Measurements from ENCODE around the gene RFX5. TPM values are rescaled to one million over a fixed set of nuclear protein-coding genes. Genes with fewer than 3 reads are reported as not detected.

Gene RFX5
- total and polyA plus RNA-seq, 2 donors (not counting 1 experiment from before 2014, with no cell fraction given): 181 to 207 TPM

DNA sequence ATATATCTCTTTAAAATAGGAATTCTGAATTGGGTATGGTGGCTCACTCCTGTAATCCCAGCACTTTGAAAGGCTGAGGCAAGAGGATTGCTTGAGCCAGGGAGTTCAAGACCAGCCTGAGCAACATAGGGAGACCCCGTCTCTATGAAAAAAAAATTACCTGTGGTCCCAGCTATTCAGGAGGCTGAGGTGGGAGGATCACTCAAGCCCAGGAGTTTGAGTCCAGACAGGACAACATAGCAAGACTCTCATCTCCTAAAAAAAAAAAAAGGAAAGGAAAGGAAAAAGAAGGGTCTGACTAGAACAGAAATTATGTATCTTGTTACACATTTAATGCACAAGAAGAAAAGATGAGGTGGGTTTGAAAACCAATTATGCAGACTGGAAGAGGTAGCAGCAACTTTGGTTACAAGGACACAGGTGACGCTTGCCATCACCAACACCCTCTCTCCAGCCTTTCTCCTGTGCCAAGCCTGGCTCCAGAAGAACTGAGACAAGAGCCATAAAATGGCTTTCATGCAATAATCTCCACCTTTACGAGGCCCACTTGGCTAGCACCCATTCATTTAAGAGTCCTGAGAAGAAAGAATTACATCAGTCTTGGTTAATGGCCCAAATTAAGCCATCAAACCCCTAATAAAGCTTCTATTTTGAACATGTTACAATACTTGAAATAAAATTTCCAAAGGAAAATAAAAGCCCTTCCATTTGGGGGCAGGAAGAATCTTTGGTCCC lies 30.3 kb upstream of the RFX5 start:
- Histone ChIP-seq H3K4me2 (replicated peaks; ENCODE audit: low read depth, low read length, poor library complexity, severe bottlenecking) (no peak overlapping the region), H3K4me3 (ENCODE audit: control extremely low read depth in 1 of 5, extremely low read depth in 1 of 5, insufficient read depth in 1 of 5, low read depth in 2 of 5, low read length in 4 of 5) (no peak overlapping the region), H3K36me3 (replicated peaks in 1 of 2; ENCODE audit: control extremely low read depth in 1 of 2, control insufficient read depth in 1 of 2, extremely low read depth in 1 of 2, insufficient read depth in 2 of 2, low read length in 1 of 2) (no peaks in the 10 kb centered on the region), H3K4me1 (ENCODE audit: control insufficient read depth in 2 of 2, insufficient read depth in 2 of 2, low read length in 2 of 2) (no peaks in the 10 kb centered on the region), H3K9me3 (ENCODE audit: control extremely low read depth in 1 of 3, control insufficient read depth in 2 of 3, insufficient read depth in 1 of 3, low read length in 2 of 3) (no peaks in the 10 kb centered on the region), H3K27me3 (replicated peaks in 1 of 4; ENCODE audit: control extremely low read depth in 1 of 4, control insufficient read depth in 3 of 4, insufficient read depth in 4 of 4, low read length in 3 of 4) (no peaks in the 10 kb centered on the region), H4K20me1 (ENCODE audit: control insufficient read depth, insufficient read depth, low read length, poor library complexity, severe bottlenecking) (no peaks in the 10 kb centered on the region), H2AFZ (ENCODE audit: insufficient read depth, low read depth, low read length, poor library complexity, severe bottlenecking) (no peak overlapping the region), H3K9ac (ENCODE audit: low read length) (no peak overlapping the region), H3K79me2 (ENCODE audit: control insufficient read depth, insufficient read depth, low read length) (no peaks in the 10 kb centered on the region), H3K27ac (ENCODE audit: low read length in 2 of 2) (no peak overlapping the region)
- DNase-seq (no peak), ATAC-seq (ENCODE audit: low read depth) (no peak)
- peaks cover 3% of the 10 kb centered on the region for H3K27me3 Mint-ChIP-seq
- TF ChIP-seq, protein P1, sequence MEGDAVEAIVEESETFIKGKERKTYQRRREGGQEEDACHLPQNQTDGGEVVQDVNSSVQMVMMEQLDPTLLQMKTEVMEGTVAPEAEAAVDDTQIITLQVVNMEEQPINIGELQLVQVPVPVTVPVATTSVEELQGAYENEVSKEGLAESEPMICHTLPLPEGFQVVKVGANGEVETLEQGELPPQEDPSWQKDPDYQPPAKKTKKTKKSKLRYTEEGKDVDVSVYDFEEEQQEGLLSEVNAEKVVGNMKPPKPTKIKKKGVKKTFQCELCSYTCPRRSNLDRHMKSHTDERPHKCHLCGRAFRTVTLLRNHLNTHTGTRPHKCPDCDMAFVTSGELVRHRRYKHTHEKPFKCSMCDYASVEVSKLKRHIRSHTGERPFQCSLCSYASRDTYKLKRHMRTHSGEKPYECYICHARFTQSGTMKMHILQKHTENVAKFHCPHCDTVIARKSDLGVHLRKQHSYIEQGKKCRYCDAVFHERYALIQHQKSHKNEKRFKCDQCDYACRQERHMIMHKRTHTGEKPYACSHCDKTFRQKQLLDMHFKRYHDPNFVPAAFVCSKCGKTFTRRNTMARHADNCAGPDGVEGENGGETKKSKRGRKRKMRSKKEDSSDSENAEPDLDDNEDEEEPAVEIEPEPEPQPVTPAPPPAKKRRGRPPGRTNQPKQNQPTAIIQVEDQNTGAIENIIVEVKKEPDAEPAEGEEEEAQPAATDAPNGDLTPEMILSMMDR (IDR thresholded peaks at IDR 0.05): no peak
- no peak for TF ChIP-seq EZH2 (IDR thresholded peaks at IDR 0.05; ENCODE audit: borderline replicate concordance, insufficient read depth, low read depth, low read length, poor library complexity, severe bottlenecking)
- intact Hi-C loops (cut with micrococcal nuclease): no loop called here
- ChIA-PET CTCF (no interaction called here), POLR2A (no interaction called here)
- no peaks in the 10 kb centered on the region for H3K4me1 Mint-ChIP-seq
- H3K4me3 Mint-ChIP-seq: no peak overlapping the region
- no peak overlapping the region for H3K27ac Mint-ChIP-seq
- no peaks in the 10 kb centered on the region for H3K9me3 Mint-ChIP-seq (ENCODE audit: insufficient read depth)
- WGBS (ENCODE audit: insufficient coverage): 100% methylated on average over 2 of the region's 3 CpGs

- Mint-ChIP-seq H3K27me3 (peaks cover 3% of the 10 kb centered on the region), H3K9me3 (ENCODE audit: insufficient read depth) (no peaks in the 10 kb centered on the region), H3K4me1 (no peaks in the 10 kb centered on the region), H3K4me3 (no peak overlapping the region), H3K27ac (no peak overlapping the region)
- Histone ChIP-seq H3K36me3 (replicated peaks in 1 of 2; ENCODE audit: control extremely low read depth in 1 of 2, control insufficient read depth in 1 of 2, extremely low read depth in 1 of 2, insufficient read depth in 2 of 2, low read length in 1 of 2) (no peaks in the 10 kb centered on the region), H3K4me3 (ENCODE audit: control extremely low read depth in 1 of 5, extremely low read depth in 1 of 5, insufficient read depth in 1 of 5, low read depth in 2 of 5, low read length in 4 of 5) (no peak overlapping the region), H3K27me3 (replicated peaks in 1 of 4; ENCODE audit: control extremely low read depth in 1 of 4, control insufficient read depth in 3 of 4, insufficient read depth in 4 of 4, low read length in 3 of 4) (no peaks in the 10 kb centered on the region), H4K20me1 (ENCODE audit: control insufficient read depth, insufficient read depth, low read length, poor library complexity, severe bottlenecking) (no peaks in the 10 kb centered on the region), H3K79me2 (ENCODE audit: control insufficient read depth, insufficient read depth, low read length) (no peaks in the 10 kb centered on the region), H3K9ac (ENCODE audit: low read length) (no peak overlapping the region), H3K4me2 (replicated peaks; ENCODE audit: low read depth, low read length, poor library complexity, severe bottlenecking) (no peak overlapping the region), H3K27ac (ENCODE audit: low read length in 2 of 2) (no peak overlapping the region), H3K4me1 (ENCODE audit: control insufficient read depth in 2 of 2, insufficient read depth in 2 of 2, low read length in 2 of 2) (peaks cover 0 to 4% of the 10 kb centered on the region in 2 donors), H2AFZ (ENCODE audit: insufficient read depth, low read depth, low read length, poor library complexity, severe bottlenecking) (no peak overlapping the region), H3K9me3 (ENCODE audit: control extremely low read depth in 1 of 3, control insufficient read depth in 2 of 3, insufficient read depth in 1 of 3, low read length in 2 of 3) (no peaks in the 10 kb centered on the region)
- DNase-seq (no peak), ATAC-seq (ENCODE audit: low read depth) (no peak)
- ChIA-PET CTCF (no interaction called here), POLR2A (no interaction called here)
- no peak for TF ChIP-seq EZH2 (IDR thresholded peaks at IDR 0.05; ENCODE audit: borderline replicate concordance, insufficient read depth, low read depth, low read length, poor library complexity, severe bottlenecking)
- TF ChIP-seq, protein P1 (IDR thresholded peaks at IDR 0.05): no peak
- WGBS (ENCODE audit: insufficient coverage): 98% methylated on average over 14 of the region's 14 CpGs
- intact Hi-C loops (cut with micrococcal nuclease): no loop called here
Observed at GRCh38 chr1:151373196-151373595, 26.1 kb upstream of the RFX5 start.

Data from B cell (primary cell).